Spinal cord (tissue), 10 donors: Measurements from ENCODE around the gene KCNQ5. TPM values are rescaled to one million over a fixed set of nuclear protein-coding genes. Genes with fewer than 3 reads are reported as not detected.
"Not testable (repeated sequence)": the region's sequence is repeated elsewhere in the genome, so short reads cannot be mapped to it uniquely, and the experiment has no call there.

Source experiments
- DNase-seq, 6 donors: peaks; one replicate each; pipeline versions ENCODE4 v3.0.0 to v3.0.0-alpha.2; 2013 to 2015; ENCODE audit warnings: low spot score in 6 of 6, low read depth in 4 of 6
- H3K27ac ChIP-seq: one replicate; pipeline ENCODE4 v1.5.1; 2013; ENCODE audit warnings: low read depth, low read length, control low read depth
- H3K27me3 ChIP-seq: one replicate; pipeline ENCODE4 v1.6.1; 2013; ENCODE audit warnings: low read length; ENCODE audit not compliant: control insufficient read depth, insufficient read depth
- H3K36me3 ChIP-seq: one replicate; pipeline ENCODE4 v1.6.1; 2013; ENCODE audit warnings: low read length; ENCODE audit not compliant: control insufficient read depth, insufficient read depth
- H3K4me1 ChIP-seq: one replicate; pipeline ENCODE4 v1.6.1; 2013; ENCODE audit warnings: low read length; ENCODE audit not compliant: control insufficient read depth, insufficient read depth
- H3K4me3 ChIP-seq: one replicate; pipeline ENCODE4 v1.5.1; 2013; ENCODE audit warnings: low read depth, low read length, control low read depth
- H3K9me3 ChIP-seq: one replicate; pipeline ENCODE4 v1.6.1; 2013; ENCODE audit warnings: low read length; ENCODE audit not compliant: control insufficient read depth, insufficient read depth
- WGBS: methylation state at CpG from one replicate; pipeline ENCODE4 v1.1.5; 2013; ENCODE audit warnings: missing lambda C conversion rate; ENCODE audit not compliant: insufficient coverage; 5-methylcytosine and 5-hydroxymethylcytosine counted together
- polyA plus RNA-seq, 2 donors: library from polyadenylated mRNA; unstranded; fragments of 120-200 nt; gene quantifications; one replicate each; pipeline ENCODE4 v1.2.1, GENCODE V29; 2013; ENCODE audit not compliant: insufficient read length in 2 of 2
- total RNA-seq, 2 donors: library from RNA; depleted of rRNA in 1 of 2; stranded (reverse); fragments of 120-200 nt in 1 of 2; fragments of >200 nt in 1 of 2; gene quantifications; one replicate each; pipeline versions ENCODE4 v1.2.3 to v1.2.4, GENCODE V29; 2013 to 2014
- donor health status: healthy.

The KCNQ5 gene
- total and polyA plus RNA-seq, 4 donors, result 2.4 to 9.2 (median 6.5) TPM

DNA sequence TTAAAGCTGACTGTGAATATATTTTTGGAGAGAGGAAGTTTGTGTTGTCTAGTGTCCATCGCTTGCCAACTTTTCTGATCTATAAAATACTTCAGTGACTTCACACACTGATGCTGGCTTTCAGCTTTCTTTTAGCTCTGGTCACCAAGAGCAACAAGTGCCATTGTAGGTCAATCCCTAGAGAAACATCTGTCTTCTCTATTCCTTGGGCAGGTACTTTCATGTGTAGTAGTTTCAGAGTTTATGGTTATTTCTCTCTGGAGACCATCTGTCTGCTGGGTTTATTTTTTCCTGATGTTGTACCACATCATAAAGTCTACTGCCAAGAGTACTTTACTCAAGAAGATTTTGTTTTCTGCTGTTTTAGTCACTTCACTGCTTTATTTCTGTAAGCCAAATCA lies 353.5 kb downstream of the KCNQ5 start:
- Histone ChIP-seq H3K4me3 (no peak overlapping the region), H3K4me1 (no peaks in the 10 kb centered on the region), H3K27me3 (no peaks in the 10 kb centered on the region), H3K9me3 (no peaks in the 10 kb centered on the region), H3K27ac (peak overlapping the region; percentile 29), H3K36me3 (no peaks in the 10 kb centered on the region)
- WGBS, result no CpG with 5 or more reads among the region's 1 CpG
- DNase-seq, result peak in 1 of 6 donors; percentile 63

DNA sequence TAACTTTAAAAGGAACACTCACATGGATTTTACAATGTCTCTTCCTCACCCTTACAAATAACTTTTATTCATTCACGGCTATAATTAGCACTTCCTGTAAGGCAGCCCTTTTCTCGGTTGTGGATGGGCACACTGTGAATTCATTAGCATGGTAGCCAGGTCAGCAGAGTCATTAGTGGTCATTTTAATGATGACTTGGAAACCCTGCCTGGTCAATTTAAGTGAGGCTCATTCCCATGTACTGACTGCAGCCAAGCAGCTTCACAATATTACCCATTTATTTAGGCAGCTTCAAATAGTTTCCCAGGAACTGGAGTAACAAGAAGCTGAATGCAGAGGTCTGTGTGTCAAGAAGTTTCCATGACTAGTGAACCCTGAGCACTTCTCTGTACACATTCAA lies 354.6 kb downstream of the KCNQ5 start:
- H3K9me3 ChIP-seq, result no peaks in the 10 kb centered on the region
- no peaks in the 10 kb centered on the region for H3K36me3 ChIP-seq
- no peak overlapping the region for H3K27ac ChIP-seq
- WGBS, result no CpG with 5 or more reads among the region's 2 CpGs
- peak in 3 of 6 donors; percentile 31 to 73 (median 58) for DNase-seq
- no peaks in the 10 kb centered on the region for H3K4me1 ChIP-seq
- no peak overlapping the region for H3K4me3 ChIP-seq
- H3K27me3 ChIP-seq, result no peaks in the 10 kb centered on the region

DNA sequence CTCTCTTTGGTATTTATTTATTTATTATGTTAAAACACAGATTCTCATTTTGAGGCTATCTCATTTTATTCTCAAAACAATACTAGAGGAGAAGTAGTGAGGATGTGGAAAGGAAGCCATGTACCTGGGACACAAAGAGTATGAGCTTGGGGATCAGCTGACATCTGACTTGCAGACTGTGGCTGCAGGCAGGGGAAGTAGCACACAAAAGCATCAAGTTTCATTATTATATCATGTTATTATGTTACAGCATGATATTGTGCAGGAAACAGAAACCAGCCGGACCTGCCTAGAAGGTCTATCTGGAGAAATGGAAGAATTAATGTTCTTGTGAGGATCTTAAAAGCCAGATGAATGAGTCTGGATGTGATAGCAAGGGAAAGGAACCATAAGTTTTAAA lies 355.2 kb downstream of the KCNQ5 start:
- WGBS, result 75% methylated on average over 1 of the region's 1 CpG
- DNase-seq, result no peak
- Histone ChIP-seq H3K9me3 (no peaks in the 10 kb centered on the region), H3K27ac (no peak overlapping the region), H3K36me3 (no peaks in the 10 kb centered on the region), H3K4me1 (no peaks in the 10 kb centered on the region), H3K27me3 (no peaks in the 10 kb centered on the region), H3K4me3 (no peak overlapping the region)

DNA sequence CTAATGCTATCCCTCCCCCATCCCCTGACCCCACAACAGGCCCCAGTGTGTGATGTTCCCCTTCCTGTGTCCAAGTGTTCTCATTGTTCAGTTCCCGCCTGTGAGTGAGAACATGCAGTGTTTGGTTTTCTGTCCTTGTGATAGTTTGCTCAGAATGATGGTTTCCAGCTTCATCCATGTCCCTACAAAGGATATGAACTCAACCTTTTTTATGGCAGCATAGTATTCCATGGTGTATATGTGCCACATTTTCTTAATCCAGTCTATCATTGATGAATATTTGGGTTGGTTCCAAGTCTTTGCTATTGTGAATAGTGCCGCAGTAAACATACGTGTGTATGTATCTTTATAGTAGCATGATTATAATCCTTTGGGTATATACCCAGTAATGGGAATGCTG lies 356.9 kb downstream of the KCNQ5 start:
- no CpG with 5 or more reads among the region's 3 CpGs for WGBS
- H3K4me3 ChIP-seq, H3K27ac ChIP-seq, H3K27me3 ChIP-seq, H3K9me3 ChIP-seq, DNase-seq, H3K36me3 ChIP-seq, H3K4me1 ChIP-seq: not testable (repeated sequence)

DNA sequence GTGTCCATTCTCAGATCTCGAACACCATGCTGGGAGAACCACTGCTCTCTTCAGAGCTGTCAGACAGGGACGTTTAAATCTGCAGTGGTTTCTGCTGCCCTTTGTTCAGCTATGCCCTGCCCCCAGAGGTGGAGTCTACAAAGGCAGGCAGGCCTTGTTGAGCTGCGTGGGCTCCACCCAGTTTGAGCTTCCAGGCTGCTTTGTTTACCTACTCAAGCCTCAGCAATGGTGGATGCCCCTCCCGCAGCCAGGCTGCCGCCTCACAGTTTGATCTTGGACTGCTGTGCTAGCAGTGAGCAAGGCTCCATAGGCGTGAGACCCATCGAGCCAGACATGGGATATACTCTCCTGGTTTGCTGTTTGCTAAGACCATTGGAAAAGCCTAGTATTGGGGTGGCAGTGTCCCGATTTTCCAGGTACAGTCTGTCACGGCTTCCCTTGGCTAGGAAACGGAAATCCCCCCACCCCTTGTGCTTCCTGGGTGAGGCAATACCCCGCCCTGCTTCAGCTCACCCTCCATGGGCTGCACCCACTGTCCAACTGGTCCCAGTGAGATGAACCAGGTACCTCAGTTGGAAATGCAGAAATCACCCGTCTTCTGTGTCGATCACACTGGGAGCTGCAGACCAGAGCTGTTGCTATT lies 362.4 kb downstream of the KCNQ5 start:
- not testable (repeated sequence) for H3K9me3 ChIP-seq, H3K36me3 ChIP-seq, H3K4me3 ChIP-seq, H3K27me3 ChIP-seq, H3K27ac ChIP-seq, H3K4me1 ChIP-seq, DNase-seq
- 83% methylated on average over 12 of the region's 13 CpGs for WGBS

DNA sequence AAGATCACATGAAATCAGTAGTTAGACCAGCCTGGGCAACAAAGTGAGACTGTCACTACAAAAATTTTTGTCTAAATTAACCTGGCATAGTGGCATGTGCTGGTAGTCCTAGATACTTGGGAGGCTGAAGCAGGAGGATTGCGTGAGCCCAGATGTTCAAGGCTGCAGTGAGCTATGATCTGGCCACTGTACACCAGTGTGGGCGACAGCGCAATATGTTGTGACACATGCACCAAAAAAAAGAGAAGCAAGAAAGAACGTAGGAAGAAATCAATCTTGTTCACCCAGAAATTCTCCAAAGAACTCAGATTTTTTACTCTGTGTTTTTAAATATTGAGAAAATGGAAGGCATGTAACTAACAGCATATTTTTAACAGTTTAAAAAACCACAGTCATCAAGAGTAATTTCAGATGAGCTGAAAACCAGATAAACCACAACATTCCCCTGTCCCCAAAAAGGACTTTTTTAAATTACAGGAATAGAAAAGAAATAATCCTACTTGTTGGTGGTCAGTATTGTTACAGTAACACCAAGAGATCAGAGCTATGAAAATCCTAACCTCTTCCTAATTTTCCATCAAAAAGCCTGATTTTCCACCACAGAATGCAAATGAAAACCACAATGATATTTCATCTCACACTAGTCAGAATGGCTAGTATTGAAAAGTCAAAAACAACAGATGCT lies 363.3 kb downstream of the KCNQ5 start:
- DNase-seq, result no peak
- no peak overlapping the region for H3K27ac ChIP-seq

DNA sequence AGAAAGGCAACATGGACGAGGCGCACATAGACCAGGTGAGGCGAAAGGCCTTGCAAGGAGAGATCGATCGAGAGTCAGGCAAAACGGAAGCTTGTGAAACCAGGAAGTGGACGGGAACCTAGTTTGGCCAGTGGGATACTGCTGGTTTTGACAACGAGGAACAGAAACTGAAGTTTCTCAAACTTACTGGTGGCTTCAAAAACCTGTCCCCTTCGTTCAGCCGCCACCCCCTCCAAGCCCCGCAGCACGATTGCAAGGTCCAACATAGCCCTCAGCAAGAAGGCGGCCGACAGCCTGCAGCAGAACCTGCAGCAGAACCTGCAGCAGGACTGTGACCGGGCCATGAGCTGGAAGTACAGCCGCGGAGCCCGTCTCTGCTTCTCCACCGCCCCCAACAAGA lies 365.4 kb downstream of the KCNQ5 start:
- no peak overlapping the region for H3K4me3 ChIP-seq
- DNase-seq, result no peak

More for the DNA sequence above, 363.3 kb downstream of the KCNQ5 start:
- no peaks in the 10 kb centered on the region for H3K27me3 ChIP-seq
- 94% methylated on average over 3 of the region's 4 CpGs for WGBS
- H3K4me3 ChIP-seq, result no peak overlapping the region
- H3K9me3 ChIP-seq, result no peaks in the 10 kb centered on the region
- H3K4me1 ChIP-seq, result no peaks in the 10 kb centered on the region
- no peaks in the 10 kb centered on the region for H3K36me3 ChIP-seq

DNA sequence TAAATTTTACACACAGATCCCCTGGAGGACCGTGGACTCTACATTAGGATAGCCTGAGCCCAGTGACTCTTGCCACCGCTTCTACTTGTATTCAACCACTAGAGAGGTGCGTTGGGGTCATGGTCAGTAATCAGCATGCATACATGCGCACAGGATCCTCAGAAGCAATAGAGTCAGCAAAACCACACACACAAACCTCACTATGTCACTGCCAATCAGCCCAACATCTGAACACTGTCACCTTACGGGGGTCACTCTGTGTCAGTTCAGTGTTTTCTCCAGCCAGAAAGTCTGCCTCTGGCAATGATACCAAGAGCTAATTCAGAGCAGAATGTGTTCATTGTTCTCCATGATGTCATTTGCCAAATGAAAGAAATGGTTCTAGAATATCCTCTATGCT lies 378.1 kb downstream of the KCNQ5 start:
- no peaks in the 10 kb centered on the region for H3K4me1 ChIP-seq
- no peak for DNase-seq
- H3K4me3 ChIP-seq, result no peak overlapping the region
- H3K27me3 ChIP-seq, result no peaks in the 10 kb centered on the region
- H3K9me3 ChIP-seq, result no peaks in the 10 kb centered on the region
- no peak overlapping the region for H3K27ac ChIP-seq
- 84% methylated on average over 5 of the region's 5 CpGs for WGBS
- H3K36me3 ChIP-seq, result no peaks in the 10 kb centered on the region

More for the DNA sequence above, 365.4 kb downstream of the KCNQ5 start:
- no peak overlapping the region for H3K27ac ChIP-seq
- H3K27me3 ChIP-seq, result no peaks in the 10 kb centered on the region
- 83% methylated on average over 14 of the region's 19 CpGs for WGBS
- no peaks in the 10 kb centered on the region for H3K9me3 ChIP-seq
- H3K36me3 ChIP-seq, result no peaks in the 10 kb centered on the region
- no peaks in the 10 kb centered on the region for H3K4me1 ChIP-seq

DNA sequence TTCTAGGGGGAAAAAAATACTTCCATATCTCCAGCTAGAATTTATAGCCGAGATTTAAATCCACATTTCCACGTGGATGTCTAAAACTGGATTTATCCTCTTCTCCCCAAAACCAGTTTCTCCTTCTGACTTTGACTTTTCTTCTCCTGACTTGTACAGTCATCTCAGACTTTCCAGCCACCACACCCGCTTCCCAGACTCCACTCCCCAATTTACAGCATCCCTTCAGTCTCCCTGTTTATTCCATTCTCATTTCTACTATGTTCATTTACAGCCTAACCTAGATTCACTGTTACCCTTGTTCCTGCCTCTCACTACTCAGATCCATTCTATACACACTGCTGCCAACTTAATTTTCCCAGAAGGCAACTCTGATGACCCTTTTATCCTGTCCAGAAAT lies 378.6 kb downstream of the KCNQ5 start:
- Histone ChIP-seq H3K4me1 (no peaks in the 10 kb centered on the region), H3K36me3 (no peaks in the 10 kb centered on the region), H3K27ac (no peak overlapping the region), H3K27me3 (no peaks in the 10 kb centered on the region), H3K9me3 (no peaks in the 10 kb centered on the region), H3K4me3 (no peak overlapping the region)
- 95% methylated on average over 3 of the region's 3 CpGs for WGBS
- no peak for DNase-seq

DNA sequence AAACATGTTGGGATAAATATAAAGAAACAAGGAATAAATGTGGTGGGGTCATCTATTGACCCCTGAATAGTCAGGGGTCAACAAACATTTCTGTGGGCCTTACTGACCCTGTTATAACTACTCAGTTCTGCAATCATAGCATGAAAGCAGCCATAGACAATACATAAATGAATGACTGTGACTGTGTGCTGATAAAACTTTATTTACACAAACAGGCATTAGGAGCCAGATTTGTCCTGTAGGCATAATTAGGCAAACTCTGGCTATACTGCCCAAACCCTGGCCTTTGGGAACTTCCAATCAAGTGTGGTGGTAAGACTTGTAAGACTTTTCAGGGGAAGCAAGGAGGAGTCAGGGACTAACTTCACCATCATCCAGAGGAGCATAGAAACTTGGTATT lies 380.7 kb downstream of the KCNQ5 start:
- Histone ChIP-seq H3K9me3 (no peaks in the 10 kb centered on the region), H3K4me3 (no peak overlapping the region), H3K4me1 (no peaks in the 10 kb centered on the region), H3K36me3 (no peaks in the 10 kb centered on the region), H3K27ac (no peak overlapping the region), H3K27me3 (no peaks in the 10 kb centered on the region)
- DNase-seq, result no peak
